CD14-positive monocyte (primary cell): ENCODE measurements around the gene PDE6C. TPM values are rescaled to one million over a fixed set of nuclear protein-coding genes. Genes with fewer than 3 reads are reported as not detected.

Experiments used
- DNase-seq, 3 donors: peaks; one replicate each; pipeline ENCODE4 v3.0.0-alpha.2; 2011 to 2022
- H2AFZ ChIP-seq: 2 replicates; pipeline ENCODE4 v1.6.0; 2012; ENCODE audit warnings: mild to moderate bottlenecking, low read depth, low read length, inconsistent platforms; ENCODE audit not compliant: insufficient read depth, poor library complexity, severe bottlenecking
- H3K27ac ChIP-seq, 2 donors: 1 replicate in 1 of 2; 2 replicates in 1 of 2; pipeline ENCODE4 v1.5.1; 2012 to 2013; ENCODE audit warnings: low read length in 2 of 2, control low read depth in 1 of 2, inconsistent platforms in 1 of 2, low read depth in 1 of 2, mild to moderate bottlenecking in 1 of 2
- H3K27me3 ChIP-seq, 2 donors: one replicate each; pipeline versions ENCODE4 v1.6.0 to v1.6.1; 2011 to 2013; ENCODE audit warnings: low read length in 2 of 2; ENCODE audit not compliant: control insufficient read depth in 2 of 2, insufficient read depth in 2 of 2
- H3K36me3 ChIP-seq, 2 donors: replicated peaks in 1 of 2; 1 replicate in 1 of 2; 2 replicates in 1 of 2; pipeline versions ENCODE4 v1.5.1 to v1.6.1; 2012 to 2013; ENCODE audit warnings: low read length in 2 of 2, control low read depth in 1 of 2, inconsistent platforms in 1 of 2, mild to moderate bottlenecking in 1 of 2; ENCODE audit not compliant: insufficient read depth in 2 of 2, control insufficient read depth in 1 of 2
- H3K4me1 ChIP-seq, 2 donors: 1 replicate in 1 of 2; 2 replicates in 1 of 2; pipeline versions ENCODE4 v1.5.1 to v1.6.1; 2012 to 2013; ENCODE audit warnings: low read length in 2 of 2, control low read depth in 1 of 2, inconsistent platforms in 1 of 2, mild to moderate bottlenecking in 1 of 2, moderate library complexity in 1 of 2; ENCODE audit not compliant: insufficient read depth in 2 of 2, control insufficient read depth in 1 of 2
- H3K4me2 ChIP-seq: replicated peaks from 2 replicates; pipeline ENCODE3; 2012; ENCODE audit warnings: low read length, moderate library complexity, mild to moderate bottlenecking; ENCODE audit not compliant: poor library complexity, severe bottlenecking; ENCODE audit errors: extremely low read depth
- H3K4me3 ChIP-seq, 3 experiments: fragments of 200-600 bp in 1 of 3; sonication (generic) in 1 of 3; replicated peaks in 1 of 3; 1 replicate in 2 of 3; 2 replicates in 1 of 3; pipeline ENCODE4 v1.5.1; 2011 to 2013; ENCODE audit warnings: low read length in 3 of 3, mild to moderate bottlenecking in 3 of 3, control low read depth in 2 of 3, low read depth in 2 of 3, inconsistent platforms in 1 of 3, moderate library complexity in 1 of 3
- H3K79me2 ChIP-seq: 2 replicates; pipeline ENCODE4 v1.6.0; 2012; ENCODE audit warnings: mild to moderate bottlenecking, control low read depth, inconsistent platforms, low read length, moderate library complexity; ENCODE audit not compliant: insufficient read depth
- H3K9ac ChIP-seq: 2 replicates; pipeline ENCODE4 v1.6.0; 2017; ENCODE audit warnings: low read length, mild to moderate bottlenecking; ENCODE audit not compliant: insufficient read depth, poor library complexity, severe bottlenecking
- H3K9me3 ChIP-seq, 2 donors: replicated peaks in 1 of 2; 1 replicate in 1 of 2; 2 replicates in 1 of 2; pipeline versions ENCODE4 v1.5.1 to v1.6.1; 2012 to 2013; ENCODE audit warnings: low read length in 2 of 2, control low read depth in 1 of 2; ENCODE audit not compliant: control insufficient read depth in 1 of 2, insufficient read depth in 1 of 2
- H4K20me1 ChIP-seq: 2 replicates; pipeline ENCODE4 v1.6.0; 2012; ENCODE audit warnings: mild to moderate bottlenecking, low read length, control low read depth, moderate library complexity; ENCODE audit not compliant: insufficient read depth
- H3K27ac Mint-ChIP-seq, 7 donors: one replicate each; pipeline ENCODE4 v1.8.0; 2020; ENCODE audit warnings: mild to moderate bottlenecking in 7 of 7, mixed read lengths in 7 of 7, moderate library complexity in 6 of 7, inconsistent platforms in 2 of 7
- H3K27me3 Mint-ChIP-seq, 3 donors: one replicate each; pipeline ENCODE4 v1.8.0; 2021 to 2022; ENCODE audit warnings: low read depth in 3 of 3, mild to moderate bottlenecking in 3 of 3, mixed read lengths in 3 of 3, moderate library complexity in 3 of 3, inconsistent platforms in 1 of 3
- H3K36me3 Mint-ChIP-seq, 2 donors: one replicate each; pipeline ENCODE4 v1.8.0; 2020; ENCODE audit warnings: mixed read lengths in 2 of 2, inconsistent platforms in 1 of 2, mild to moderate bottlenecking in 1 of 2
- H3K4me1 Mint-ChIP-seq: one replicate; pipeline ENCODE4 v1.8.0; 2020; ENCODE audit warnings: mild to moderate bottlenecking, mixed read lengths
- H3K4me3 Mint-ChIP-seq, 2 donors: one replicate each; pipeline ENCODE4 v1.8.0; 2020; ENCODE audit warnings: mild to moderate bottlenecking in 2 of 2, mixed read lengths in 2 of 2, moderate library complexity in 1 of 2
- H3K9me3 Mint-ChIP-seq, 7 donors: one replicate each; pipeline ENCODE4 v1.8.0; 2020 to 2022; ENCODE audit warnings: mixed read lengths in 7 of 7, mild to moderate bottlenecking in 6 of 7, moderate library complexity in 6 of 7, inconsistent platforms in 2 of 7
- CTCF ChIP-seq: fragments of 200-600 bp; IDR thresholded peaks from one replicate; pipeline ENCODE4 v1.8.0; 2022; ENCODE audit warnings: antibody characterized with exemption, mild to moderate bottlenecking
- WGBS: methylation state at CpG from one replicate; pipeline ENCODE4 v1.1.5; 2013; ENCODE audit warnings: missing lambda C conversion rate; ENCODE audit not compliant: insufficient coverage; 5-methylcytosine and 5-hydroxymethylcytosine counted together
- intact Hi-C, 2 donors: fragments of 100-400 bp; cut with micrococcal nuclease; formaldehyde crosslinking; loops; one replicate each; pipeline versions ENCODE4 v1.15.0 to v1.15.1; 2023
- polyA plus RNA-seq, 3 donors: library from polyadenylated mRNA; depleted of rRNA in 1 of 3; unstranded in 2 of 3; stranded (reverse) in 1 of 3; fragments of 300-500 nt in 2 of 3; fragments of >200 nt in 1 of 3; fragmentation: Illumina TruSeq in 2 of 3; gene quantifications; 1 replicate in 2 of 3; 2 replicates in 1 of 3; pipeline ENCODE4 v1.2.3, GENCODE V29; 2012 to 2021

PDE6C gene
- polyA plus RNA-seq, 3 donors: not detected

- Histone ChIP-seq H3K4me2 (no peak overlapping the region), H3K4me3 (no peak overlapping the region), H3K36me3 (no peaks in the 10 kb centered on the region), H3K9ac (no peak overlapping the region), H3K79me2 (no peaks in the 10 kb centered on the region), H3K4me1 (peaks cover 7 to 19% of the 10 kb centered on the region in 2 donors), H4K20me1 (no peaks in the 10 kb centered on the region), H3K27me3 (peaks cover 30 to 53% of the 10 kb centered on the region in 2 donors), H3K27ac (no peak overlapping the region), H2AFZ (no peak overlapping the region), H3K9me3 (peaks cover 0 to 10% of the 10 kb centered on the region in 2 donors)
- H3K36me3 Mint-ChIP-seq: peaks cover 0 to 5% of the 10 kb centered on the region in 2 donors
- H3K27me3 Mint-ChIP-seq: peaks cover 48 to 56% (median 48%) of the 10 kb centered on the region in 3 donors
- peaks cover 10% of the 10 kb centered on the region for H3K4me1 Mint-ChIP-seq
- H3K27ac Mint-ChIP-seq: no peak overlapping the region
- peak overlapping the region in 1 of 2 donors; percentile 84 for H3K4me3 Mint-ChIP-seq
- 100% methylated on average over 3 of the region's 4 CpGs for WGBS
- intact Hi-C loops: no loop called here
- no peak for TF ChIP-seq CTCF
- H3K9me3 Mint-ChIP-seq: peaks cover 0 to 6% (median 0%) of the 10 kb centered on the region in 7 donors
- DNase-seq: no peak
Observed at GRCh38 chr10:93599778-93600177, 12.6 kb upstream of the PDE6C start.

- intact Hi-C loops: no loop called here
- H3K36me3 ChIP-seq: no peaks in the 10 kb centered on the region
- no peak for TF ChIP-seq CTCF
- no peaks in the 10 kb centered on the region for H4K20me1 ChIP-seq
- H3K9me3 Mint-ChIP-seq: peaks cover 0 to 6% (median 0%) of the 10 kb centered on the region in 7 donors
- H3K4me3 ChIP-seq: peak overlapping the region in 1 of 3 experiments; percentile 69
- peaks cover 0 to 5% of the 10 kb centered on the region in 2 donors for H3K36me3 Mint-ChIP-seq
- H3K4me2 ChIP-seq: peak overlapping the region; percentile 72
- H2AFZ ChIP-seq: no peak overlapping the region
- no peak overlapping the region for H3K9ac ChIP-seq
- no peak overlapping the region for H3K27ac Mint-ChIP-seq
- peaks cover 7 to 19% of the 10 kb centered on the region in 2 donors for H3K4me1 ChIP-seq
- no peaks in the 10 kb centered on the region for H3K79me2 ChIP-seq
- WGBS: 13% methylated on average over 53 of the region's 60 CpGs
- peaks cover 0 to 10% of the 10 kb centered on the region in 2 donors for H3K9me3 ChIP-seq
- H3K27me3 ChIP-seq: peaks cover 30 to 55% of the 10 kb centered on the region in 2 donors
- H3K4me3 Mint-ChIP-seq: peak overlapping the region; percentile 66 to 84
- H3K27me3 Mint-ChIP-seq: peaks cover 48 to 61% (median 50%) of the 10 kb centered on the region in 3 donors
- DNase-seq: no peak
- H3K27ac ChIP-seq: no peak overlapping the region
- peaks cover 10% of the 10 kb centered on the region for H3K4me1 Mint-ChIP-seq
Observed at GRCh38 chr10:93600446-93601145, 11.7 kb upstream of the PDE6C start.
